Stimulated activated CD4-positive, alpha-beta T cell treated with anti-CD3 and anti-CD28 coated beads, Interleukin-4, amount 100 ng/mL, for 1 hour (primary cell): ENCODE data around the gene ITGB4.

Source experiments
- DNase-seq: peaks from one replicate; pipeline ENCODE4 v3.0.0-alpha.2; 2020

The ITGB4 gene

DNA sequence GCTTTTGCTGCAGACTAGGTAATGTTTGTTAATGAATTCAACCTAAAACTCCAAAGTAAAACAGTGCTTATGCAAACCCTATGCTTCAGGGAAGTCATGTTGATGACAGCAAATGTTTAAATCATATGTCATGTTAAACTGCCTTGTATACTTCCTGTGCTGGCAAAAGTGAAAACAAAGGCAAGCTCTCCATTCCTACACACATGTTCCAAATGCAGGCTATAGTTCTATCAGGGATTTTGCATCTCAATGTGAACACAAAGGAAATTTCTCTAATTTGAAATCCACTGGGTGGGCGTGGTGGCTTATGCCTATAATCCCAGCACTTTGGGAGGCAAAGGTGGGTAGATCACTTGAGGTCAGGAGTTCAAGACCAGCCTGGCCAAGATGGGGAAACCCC lies 82.6 kb downstream of the ITGB4 start:
- DNase-seq: no peak

DNA sequence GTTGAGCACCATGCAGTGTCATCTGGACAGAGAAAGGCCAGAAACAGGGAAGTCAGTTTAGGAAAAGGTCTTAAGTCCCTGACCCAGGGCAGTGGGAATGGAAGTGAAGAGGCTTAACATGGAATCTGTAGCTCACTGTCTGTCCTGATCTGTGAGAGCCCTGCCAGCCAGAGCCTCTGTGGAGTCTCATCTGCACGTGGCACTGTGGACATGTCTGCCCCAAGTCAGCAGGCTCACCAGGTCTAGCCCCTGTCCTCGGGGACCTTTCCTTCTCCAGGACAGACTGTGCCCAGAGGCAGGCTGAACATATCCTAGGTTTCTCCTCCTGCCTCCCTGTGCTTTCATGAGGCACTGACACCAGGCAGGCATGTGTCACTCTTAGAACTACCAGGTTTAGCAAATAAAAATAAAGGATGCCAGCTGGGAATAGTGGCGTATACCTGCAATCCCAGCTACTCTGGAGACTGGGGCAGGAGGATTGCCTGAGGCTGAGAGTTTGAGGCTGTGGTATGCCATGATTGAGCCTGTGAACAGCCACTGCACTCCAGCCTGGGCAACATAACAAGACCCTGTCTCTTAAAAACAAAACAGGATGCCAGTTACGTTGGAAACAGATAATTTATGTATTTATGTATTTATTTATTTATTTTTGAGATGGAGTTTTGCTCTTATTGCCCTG lies 85.7 kb downstream of the ITGB4 start:
- DNase-seq: no peak
